Dorsolateral prefrontal cortex (tissue), 118 donors: ENCODE measurements around the gene ZNF730. TPM values are rescaled to one million over a fixed set of nuclear protein-coding genes. Genes with fewer than 3 reads are reported as not detected.

Source experiments
- total RNA-seq, 120 experiments: library from RNA; stranded (reverse); gene quantifications; one replicate each; pipeline versions ENCODE4 v1.2.3 to v1.2.4, GENCODE V29; 2022

The ZNF730 gene
- total RNA-seq, 120 experiments from 2014 or later, result 0.37 to 9.9 (median 1.7) TPM; not detected in 1

Other genes starting within 250 kb of the ZNF730 start
- gene ZNF728, start 113.8 kb upstream of the ZNF730 start, total RNA-seq, result 1 to 10 TPM in 117 of 120 experiments, under 1 TPM in 3; 0.64 to 6.1 (median 2.8) TPM
- 1 to 10 TPM; 1.6 to 6.2 (median 3.6) TPM for gene ZNF724, start 133.4 kb downstream of the ZNF730 start, total RNA-seq